VCaP (cell line): ENCODE measurements around the gene JARID2.

Source experiments
- H3K27ac ChIP-seq: fragments of 450-650 bp; 2 replicates; pipeline ENCODE4 v1.5.1; 2017
- CTCF ChIP-seq: fragments of 450-650 bp; conservative IDR thresholded peaks from 2 replicates; pipeline ENCODE4 v1.5.1; 2017; ENCODE audit warnings: mild to moderate bottlenecking, moderate library complexity

JARID2 gene

GRCh38 chr6:15433511-15433861 is 187.6 kb downstream of the JARID2 start:
- TF ChIP-seq CTCF = no peak
- peak overlapping the region; percentile 62 for H3K27ac ChIP-seq

GRCh38 chr6:15434263-15434662 is 188.4 kb downstream of the JARID2 start:
- peak overlapping the region; percentile 62 for H3K27ac ChIP-seq
- TF ChIP-seq CTCF = no peak

- TF ChIP-seq CTCF = no peak
- peak overlapping the region; percentile 62; the same call in 1 of the 2 replicates for H3K27ac ChIP-seq
These were observed 189.0 kb downstream of the JARID2 start for GRCh38 chr6:15434823-15435380.

- no peak overlapping the region for H3K27ac ChIP-seq
- TF ChIP-seq CTCF = no peak
These were observed 189.6 kb downstream of the JARID2 start for GRCh38 chr6:15435468-15435867.

GRCh38 chr6:15436451-15436850 is 190.6 kb downstream of the JARID2 start:
- no peak overlapping the region for H3K27ac ChIP-seq
- no peak for TF ChIP-seq CTCF

GRCh38 chr6:15437090-15437635 is 191.3 kb downstream of the JARID2 start:
- TF ChIP-seq CTCF = no peak
- no peak overlapping the region for H3K27ac ChIP-seq

- TF ChIP-seq CTCF = no peak
- no peak overlapping the region for H3K27ac ChIP-seq
These were observed 193.6 kb downstream of the JARID2 start for GRCh38 chr6:15439410-15440025.
